M059J (cell line): ENCODE data around the gene KRT6B. TPM values are rescaled to one million over a fixed set of nuclear protein-coding genes. Genes with fewer than 3 reads are reported as not detected.

Experiments used
- DNase-seq: peaks from one replicate; pipeline ENCODE4 v3.0.0-alpha.2; 2012; ENCODE audit warnings: low read depth
- total RNA-seq: library from RNA; depleted of rRNA; stranded (reverse); fragments of >200 nt; shearing (Covaris generic); gene quantifications from 2 replicates; pipeline ENCODE4 v1.2.3, GENCODE V29; 2014

Gene KRT6B
- total RNA-seq, 1 experiment from 2014 or later, result not detected

- peak; percentile 77 for DNase-seq
Measured at GRCh38 chr12:52436000-52436827, 15.7 kb downstream of the KRT6B start.

DNA sequence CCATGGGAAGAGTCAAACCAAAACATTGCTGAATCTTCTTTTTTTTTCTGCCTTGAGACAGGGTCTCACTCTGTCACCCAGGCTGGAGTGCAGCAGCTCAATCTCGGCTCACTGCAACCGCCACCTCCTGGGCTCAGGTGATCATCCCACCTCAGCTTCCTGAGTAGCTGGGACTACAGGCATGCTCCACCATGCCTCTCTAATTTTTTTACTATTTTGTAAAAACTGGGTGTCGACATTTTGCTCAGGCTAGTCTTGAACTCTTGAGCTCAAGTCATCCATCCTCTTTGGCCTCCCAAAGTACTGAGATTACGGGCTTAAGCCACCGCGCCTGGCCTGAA lies 16.3 kb downstream of the KRT6B start:
- no peak for DNase-seq

- DNase-seq, result peak; percentile 63
Measured at GRCh38 chr12:52434760-52435530, 17.0 kb downstream of the KRT6B start.

- DNase-seq, result peak; percentile 56
Measured at GRCh38 chr12:52434081-52434733, 17.7 kb downstream of the KRT6B start, which contains the start of gene KRT75. Gene KRT75, minus strand, starts transcription at chr12:52434371. Its CDS starts 67 bp downstream, at chr12:52434304.

DNA sequence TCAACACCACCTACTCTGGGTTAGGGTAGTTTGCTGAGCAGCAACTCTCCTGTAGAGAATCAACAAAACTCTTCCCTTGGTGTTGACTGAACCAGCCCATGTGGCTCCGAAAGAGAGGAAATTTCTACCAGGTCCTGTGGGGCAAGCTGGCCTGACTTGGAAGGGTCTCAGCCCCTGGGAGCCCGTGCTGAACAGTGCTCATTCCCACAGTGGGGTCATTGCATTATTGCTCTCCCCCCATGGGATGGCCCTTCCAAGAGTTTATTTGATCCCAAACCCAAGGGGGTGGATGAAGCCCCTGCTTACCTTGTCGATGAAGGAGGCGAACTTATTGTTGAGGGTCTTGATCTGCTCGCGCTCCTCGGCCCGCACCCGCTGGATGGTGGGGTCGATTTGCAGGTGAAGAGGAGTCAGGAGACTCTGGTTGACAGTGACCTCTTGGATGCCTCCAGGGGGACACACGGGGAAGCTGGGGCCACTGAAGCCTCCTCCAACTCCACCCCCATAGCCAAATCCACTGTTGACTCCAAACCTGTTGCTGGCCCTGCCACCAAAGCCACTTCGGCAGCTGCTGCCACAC lies 18.4 kb downstream of the KRT6B start:
- DNase-seq, result no peak

GRCh38 chr12:52432559-52433207 lies 19.3 kb downstream of the KRT6B start:
- DNase-seq, result no peak

- no peak for DNase-seq
Measured at GRCh38 chr12:52428121-52428520, 23.8 kb downstream of the KRT6B start.

- no peak for DNase-seq
Measured at GRCh38 chr12:52427083-52427482, 24.9 kb downstream of the KRT6B start.

DNA sequence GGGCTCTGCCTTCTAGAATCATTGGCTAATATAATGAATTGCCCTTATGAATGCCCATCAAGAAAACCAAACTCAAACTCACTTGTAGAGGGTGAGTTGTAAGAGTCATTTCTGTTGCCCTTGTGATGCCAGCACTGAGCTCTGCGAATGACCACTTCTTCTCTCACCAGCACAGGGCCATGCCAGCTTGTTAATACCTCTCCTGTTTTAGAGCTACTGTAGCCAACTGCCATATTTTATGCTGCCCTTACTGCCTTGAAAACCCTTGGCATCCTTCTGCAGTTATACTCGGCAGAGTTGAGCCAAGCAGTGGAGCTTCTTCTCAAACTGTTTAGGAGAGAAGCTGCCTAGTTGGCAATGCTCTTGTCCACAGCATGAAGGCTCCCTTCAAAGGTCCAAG lies 25.9 kb downstream of the KRT6B start:
- DNase-seq, result no peak

DNA sequence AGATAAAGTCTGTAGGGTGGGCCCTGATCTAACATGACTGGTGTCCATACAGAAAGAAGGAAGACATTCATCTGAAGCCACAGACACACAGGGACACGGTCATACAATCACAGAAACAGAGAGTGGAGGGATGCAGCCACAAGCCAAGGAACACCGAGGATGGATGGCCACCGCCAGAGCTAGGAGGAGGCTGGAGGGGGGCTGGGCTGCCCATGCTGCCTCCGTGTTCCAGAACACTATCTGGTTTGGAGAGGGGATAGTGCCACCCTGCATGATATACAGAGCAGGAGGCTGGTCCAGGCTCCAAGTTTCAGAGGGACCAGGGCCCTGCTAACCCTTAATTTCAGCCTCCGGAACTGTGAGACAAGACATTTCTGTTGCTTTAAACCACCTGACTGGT lies 26.5 kb downstream of the KRT6B start:
- no peak for DNase-seq

GRCh38 chr12:52423661-52424500 lies 28.1 kb downstream of the KRT6B start:
- peak; percentile 37 for DNase-seq

DNA sequence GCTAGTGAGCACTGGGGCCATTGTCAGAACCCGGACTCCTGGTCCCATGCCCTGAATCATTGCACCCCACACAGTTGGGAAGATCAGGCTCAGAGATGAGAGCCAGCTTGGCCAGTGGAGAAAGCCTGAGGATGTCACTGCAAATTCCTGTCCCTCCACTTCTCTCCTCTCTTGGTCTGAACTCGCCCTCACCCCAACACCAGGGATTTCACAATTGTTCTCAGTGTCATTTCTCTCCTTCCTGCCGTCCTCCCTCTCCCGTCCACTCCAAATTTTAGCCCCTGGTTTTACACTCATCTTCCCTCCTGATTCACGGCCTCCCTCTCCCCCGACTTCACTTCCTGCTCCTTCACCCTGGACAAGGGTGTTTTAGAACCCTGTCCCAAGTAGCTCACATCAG lies 28.9 kb downstream of the KRT6B start:
- no peak for DNase-seq

- peak; percentile 59 for DNase-seq
Measured at GRCh38 chr12:52419656-52420055, 32.3 kb downstream of the KRT6B start.

DNA sequence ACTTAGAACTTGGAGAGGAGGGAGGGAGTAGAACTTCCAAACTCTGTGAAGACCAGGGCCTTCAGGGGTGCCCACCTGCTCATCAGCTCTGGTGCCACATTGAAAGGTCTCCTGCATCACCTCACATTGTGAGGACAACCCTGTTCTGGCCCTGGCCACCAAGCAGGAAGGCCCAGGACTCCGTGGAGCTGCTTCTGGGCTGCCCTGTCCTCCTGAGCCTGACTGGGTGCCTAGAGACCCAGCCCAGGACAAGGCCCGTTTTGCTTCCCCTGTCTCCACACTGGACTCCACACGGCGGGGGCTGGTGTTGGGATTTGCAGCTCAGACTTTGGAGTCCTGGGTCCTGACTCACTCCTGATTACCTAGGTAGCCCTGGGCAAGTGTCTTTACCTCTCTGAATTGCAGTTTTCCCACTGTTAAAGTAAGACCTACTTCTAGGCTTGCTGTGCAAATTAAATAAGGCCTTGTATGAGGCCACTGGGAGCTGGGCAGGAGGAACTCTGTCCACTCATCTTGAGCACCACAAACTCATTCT lies 33.3 kb downstream of the KRT6B start:
- DNase-seq, result no peak

DNA sequence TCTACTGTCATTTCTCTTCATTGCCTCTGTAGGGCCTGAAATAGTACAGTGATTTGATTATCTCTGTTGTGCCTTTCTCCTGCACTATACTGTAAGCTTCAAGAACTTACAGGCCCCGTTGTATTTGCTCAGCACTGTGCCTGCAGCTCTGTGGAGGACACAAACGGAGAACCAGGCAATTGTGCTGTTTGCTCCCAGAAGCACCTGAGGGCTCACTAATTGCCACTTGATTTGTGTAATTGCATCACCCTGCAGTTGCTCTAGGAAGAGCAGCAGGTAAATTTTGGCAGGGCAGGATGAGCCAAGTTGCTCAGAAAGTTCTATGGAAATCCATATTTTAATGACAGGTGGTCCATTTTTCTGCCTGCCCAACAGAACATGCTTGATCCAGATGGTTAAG lies 34.2 kb downstream of the KRT6B start:
- no peak for DNase-seq

DNA sequence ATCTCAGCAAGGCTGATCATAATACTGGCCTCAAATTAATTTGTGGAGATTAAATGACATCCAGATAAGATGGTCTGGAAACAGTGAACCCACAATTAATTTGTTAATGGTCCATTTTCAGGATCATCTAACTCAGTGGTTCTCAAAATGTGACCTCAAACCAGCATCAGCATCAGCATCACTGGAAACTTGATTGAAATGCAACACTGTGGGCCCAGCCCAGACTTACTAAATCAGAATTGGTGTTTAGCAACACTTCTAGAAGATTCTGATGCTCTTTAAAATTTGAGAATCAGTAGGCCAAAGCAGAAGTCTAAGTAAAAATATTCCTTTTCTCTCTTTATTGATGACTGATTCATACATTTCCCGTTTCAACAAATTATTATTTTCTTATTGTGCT lies 35.2 kb downstream of the KRT6B start:
- no peak for DNase-seq

GRCh38 chr12:52415870-52416750 lies 35.8 kb downstream of the KRT6B start:
- DNase-seq, result peak; percentile 92

DNA sequence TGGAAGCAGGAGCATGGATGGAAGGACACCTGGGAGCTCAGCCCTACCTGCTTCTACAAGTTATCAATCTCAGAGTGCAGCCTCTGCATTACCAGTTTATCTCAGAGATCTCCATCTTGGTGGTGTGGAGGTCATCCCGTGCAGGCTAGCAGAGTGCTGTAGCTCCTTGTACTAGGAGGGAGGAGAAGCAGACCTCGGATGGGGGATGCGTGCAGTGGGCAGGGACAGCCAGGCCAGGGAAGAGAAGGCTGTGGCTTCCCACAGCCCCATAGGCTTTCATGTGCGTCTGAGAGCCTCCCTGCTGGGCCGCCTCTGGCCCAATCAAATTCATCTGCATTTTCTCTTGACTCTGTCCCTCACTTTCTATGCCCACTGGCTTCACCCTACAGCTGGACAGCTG lies 37.0 kb downstream of the KRT6B start:
- no peak for DNase-seq

- DNase-seq, result no peak
Measured at GRCh38 chr12:52413782-52414345, 38.1 kb downstream of the KRT6B start.
